HG03108 (cell line): ENCODE results near the gene BIN2.
A peak's percentile ranks its signal among the peaks of the same experiment; 100 is the strongest.
"Not testable (repeated sequence)": the region's sequence is repeated elsewhere in the genome, so short reads cannot be mapped to it uniquely, and the experiment has no call there.

Experiments
- ATAC-seq: cut with Tn5 transposase; IDR thresholded peaks from one replicate; pipeline ENCODE4 v1.9.1; 2021; ENCODE audit warnings: moderate library complexity; ENCODE audit not compliant: unreplicated experiment

BIN2 gene

GRCh38 chr12:51346581-51346980 lies 22.6 kb upstream of the BIN2 start, which contains the start of gene CELA1:
CELA1 (minus strand) TSS chr12:51346679; CDS start chr12:51346638, 41 bp downstream.
- no peak for ATAC-seq

- no peak for ATAC-seq
These were observed 21.7 kb upstream of the BIN2 start for GRCh38 chr12:51345681-51346080.

GRCh38 chr12:51343201-51343600 lies 19.2 kb upstream of the BIN2 start:
- ATAC-seq, result no peak

- ATAC-seq, result no peak
These were observed 18.4 kb upstream of the BIN2 start for GRCh38 chr12:51342416-51342815.

- no peak for ATAC-seq
These were observed 17.5 kb upstream of the BIN2 start for GRCh38 chr12:51341251-51342007.

GRCh38 chr12:51339750-51340149 lies 15.8 kb upstream of the BIN2 start:
- ATAC-seq, result no peak

GRCh38 chr12:51337336-51337735 lies 13.4 kb upstream of the BIN2 start:
- not testable (repeated sequence) for ATAC-seq

- ATAC-seq, result no peak
These were observed 12.0 kb upstream of the BIN2 start for GRCh38 chr12:51335931-51336330.

- ATAC-seq, result no peak
These were observed 10.8 kb upstream of the BIN2 start for GRCh38 chr12:51334764-51335163.

GRCh38 chr12:51333536-51333935 lies 9.6 kb upstream of the BIN2 start:
- no peak for ATAC-seq

- no peak for ATAC-seq
These were observed 6.2 kb upstream of the BIN2 start for GRCh38 chr12:51330186-51330585.

- ATAC-seq, result no peak
These were observed 5.8 kb upstream of the BIN2 start for GRCh38 chr12:51329742-51330141.

GRCh38 chr12:51328587-51328986 lies 4.6 kb upstream of the BIN2 start:
- no peak for ATAC-seq

- peak; percentile 42 for ATAC-seq
These were observed 2.9 kb upstream of the BIN2 start for GRCh38 chr12:51326698-51327439.

GRCh38 chr12:51324953-51325352 lies 979 bp upstream of the BIN2 start:
- ATAC-seq, result no peak

- no peak for ATAC-seq
These were observed 535 bp downstream of the BIN2 start for GRCh38 chr12:51323317-51323960.

GRCh38 chr12:51322452-51322851 lies 1.5 kb downstream of the BIN2 start:
- no peak for ATAC-seq

GRCh38 chr12:51321882-51322281 lies 2.1 kb downstream of the BIN2 start:
- no peak for ATAC-seq

GRCh38 chr12:51320695-51321320 lies 3.2 kb downstream of the BIN2 start:
- no peak for ATAC-seq

- no peak for ATAC-seq
These were observed 3.7 kb downstream of the BIN2 start for GRCh38 chr12:51320311-51320694.

GRCh38 chr12:51318846-51319599 lies 5.0 kb downstream of the BIN2 start:
- ATAC-seq, result peak; percentile 60
